ENCODE results near the gene MBD3L2B. TPM values are rescaled to one million over a fixed set of nuclear protein-coding genes. Genes with fewer than 3 reads are reported as not detected.

MBD3L2B gene
- total and polyA plus RNA-seq, 2 experiments from 2014 or later, result not detected

DNA sequence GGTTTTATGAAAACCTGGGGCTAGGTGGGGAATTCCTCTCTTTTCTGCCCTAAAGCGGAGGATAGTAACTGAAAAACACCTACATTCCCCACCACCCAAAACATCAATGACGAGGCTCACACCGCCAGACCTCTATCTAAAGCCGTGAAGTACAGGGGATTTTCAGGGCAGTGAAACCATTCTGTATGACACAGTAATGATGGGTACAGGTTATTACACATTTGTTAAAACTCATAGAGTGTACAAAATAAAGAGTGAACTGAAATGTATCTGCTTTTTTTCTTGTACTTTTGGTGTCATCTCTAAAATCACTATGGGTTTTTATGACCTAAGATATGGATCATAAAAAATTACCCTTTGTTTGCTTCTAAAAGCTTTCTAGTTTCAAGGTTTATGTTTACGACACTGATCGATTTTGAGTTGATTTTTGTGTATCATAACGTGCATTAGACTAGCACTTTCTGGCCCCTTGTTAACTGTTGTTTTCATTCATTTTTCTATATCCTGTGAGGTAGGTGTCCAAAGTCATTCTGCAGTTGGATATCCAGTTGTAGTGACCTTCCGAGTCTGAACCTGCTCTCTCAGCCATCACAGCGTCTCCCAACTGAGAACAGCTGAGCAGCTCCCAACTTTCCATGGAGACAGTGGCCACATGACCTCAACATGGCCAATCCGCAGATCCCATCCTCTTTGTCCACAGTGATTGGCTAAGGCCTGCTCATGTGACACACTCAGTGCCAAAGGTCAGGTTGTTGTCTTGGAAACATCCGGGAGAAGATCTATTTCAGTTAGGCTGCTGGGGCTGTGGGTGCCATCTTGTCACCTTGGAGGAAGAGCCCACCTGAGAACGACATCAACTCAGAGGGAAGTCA lies 10.3 kb downstream of the MBD3L2B start:
- H3K27ac Mint-ChIP-seq, result no peak overlapping the region
- peaks cover 2% of the 10 kb centered on the region for H3K27me3 Mint-ChIP-seq (ENCODE audit: insufficient read depth, low read depth, poor library complexity)
- H3F3A ChIP-seq (replicated peaks; ENCODE audit: low read depth), result no peaks in the 10 kb centered on the region
- no peak for ATAC-seq
- no peaks in the 10 kb centered on the region for H4K20me1 ChIP-seq (replicated peaks; ENCODE audit: insufficient read depth)
- no peaks in the 10 kb centered on the region for H3K4me1 Mint-ChIP-seq
- no peak for DNase-seq (ENCODE audit: low spot score)
- H3K4me3 ChIP-seq, result no peak overlapping the region
- no peaks in the 10 kb centered on the region for H3K4me1 ChIP-seq (ENCODE audit: insufficient read depth)
- H3K27me3 ChIP-seq (ENCODE audit: insufficient read depth), result no peaks in the 10 kb centered on the region
- H2AFZ ChIP-seq, result no peak overlapping the region
- no peak for TF ChIP-seq ZNF331 (CRISPR knock-in tag; IDR thresholded peaks at IDR 0.05; ENCODE audit: low read depth)
- no peaks in the 10 kb centered on the region for H3K79me2 ChIP-seq (replicated peaks; ENCODE audit: insufficient read depth)
- no peak overlapping the region for H3K27ac ChIP-seq (ENCODE audit: low read depth)
- no peak overlapping the region for H3K4me3 Mint-ChIP-seq
- H3K36me3 Mint-ChIP-seq (ENCODE audit: low read depth), result peaks cover 31% of the 10 kb centered on the region; the same call in 2 of the 3 replicates
- H3K4me2 ChIP-seq, result no peak overlapping the region
- H3K9me3 Mint-ChIP-seq, result peaks cover 89% of the 10 kb centered on the region
- no peaks in the 10 kb centered on the region for H3K36me3 ChIP-seq (ENCODE audit: insufficient read depth)
- no peaks in the 10 kb centered on the region for H3K9me2 ChIP-seq (ENCODE audit: insufficient read depth)

DNA sequence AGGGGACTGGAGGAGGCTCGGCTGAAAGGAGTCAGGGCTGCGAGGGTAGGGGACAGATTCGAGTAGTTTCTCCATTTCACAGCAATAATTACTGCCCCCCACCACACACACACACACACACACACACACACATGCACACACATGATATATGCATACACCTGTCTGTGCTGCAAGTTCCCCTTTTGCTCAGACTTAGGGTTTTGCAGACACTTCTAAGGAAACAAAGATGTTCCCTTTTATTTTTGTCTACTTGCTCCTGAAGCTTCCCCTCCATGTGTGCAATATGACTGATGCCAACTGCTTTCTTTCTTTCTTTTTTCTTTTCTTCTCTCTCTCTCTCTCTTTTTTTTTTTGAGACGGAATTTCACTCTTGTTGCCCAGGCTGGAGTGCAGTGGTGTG lies 13.4 kb downstream of the MBD3L2B start:
- Histone ChIP-seq H3K9me2 (ENCODE audit: insufficient read depth) (no peaks in the 10 kb centered on the region), H3K4me1 (ENCODE audit: insufficient read depth) (no peaks in the 10 kb centered on the region), H3K27ac (ENCODE audit: low read depth) (no peak overlapping the region), H3K4me2 (no peak overlapping the region), H3K36me3 (ENCODE audit: insufficient read depth) (no peaks in the 10 kb centered on the region), H3K4me3 (no peak overlapping the region), H3F3A (replicated peaks; ENCODE audit: low read depth) (no peaks in the 10 kb centered on the region), H3K79me2 (replicated peaks; ENCODE audit: insufficient read depth) (no peaks in the 10 kb centered on the region), H2AFZ (no peak overlapping the region), H3K27me3 (ENCODE audit: insufficient read depth) (no peaks in the 10 kb centered on the region), H4K20me1 (replicated peaks; ENCODE audit: insufficient read depth) (no peaks in the 10 kb centered on the region)
- Mint-ChIP-seq H3K27ac (no peak overlapping the region), H3K27me3 (ENCODE audit: insufficient read depth, low read depth, poor library complexity) (peaks cover 4% of the 10 kb centered on the region), H3K4me1 (no peaks in the 10 kb centered on the region), H3K36me3 (ENCODE audit: low read depth) (peaks cover 29% of the 10 kb centered on the region; the same call in 2 of the 3 replicates), H3K9me3 (peaks cover 88% of the 10 kb centered on the region), H3K4me3 (no peak overlapping the region)
- no peak for TF ChIP-seq POLR2AphosphoS5 (IDR thresholded peaks at IDR 0.05; ENCODE audit: low read depth)
- no peak for TF ChIP-seq JUNB (IDR thresholded peaks at IDR 0.05; ENCODE audit: unreplicated experiment)
- no peak for TF ChIP-seq CREB1 (CRISPR knock-in tag; IDR thresholded peaks at IDR 0.05; ENCODE audit: low read depth)
- TF ChIP-seq EZH2phosphoT487 (IDR thresholded peaks at IDR 0.05; ENCODE audit: unreplicated experiment), result no peak
- no peak for TF ChIP-seq EZH2 (IDR thresholded peaks at IDR 0.05; ENCODE audit: low read depth, unreplicated experiment)
- TF ChIP-seq NANOG (IDR thresholded peaks at IDR 0.05; ENCODE audit: borderline replicate concordance), result no peak
- TF ChIP-seq ZNF331 (CRISPR knock-in tag; IDR thresholded peaks at IDR 0.05; ENCODE audit: low read depth), result no peak
- TF ChIP-seq, protein P1, sequence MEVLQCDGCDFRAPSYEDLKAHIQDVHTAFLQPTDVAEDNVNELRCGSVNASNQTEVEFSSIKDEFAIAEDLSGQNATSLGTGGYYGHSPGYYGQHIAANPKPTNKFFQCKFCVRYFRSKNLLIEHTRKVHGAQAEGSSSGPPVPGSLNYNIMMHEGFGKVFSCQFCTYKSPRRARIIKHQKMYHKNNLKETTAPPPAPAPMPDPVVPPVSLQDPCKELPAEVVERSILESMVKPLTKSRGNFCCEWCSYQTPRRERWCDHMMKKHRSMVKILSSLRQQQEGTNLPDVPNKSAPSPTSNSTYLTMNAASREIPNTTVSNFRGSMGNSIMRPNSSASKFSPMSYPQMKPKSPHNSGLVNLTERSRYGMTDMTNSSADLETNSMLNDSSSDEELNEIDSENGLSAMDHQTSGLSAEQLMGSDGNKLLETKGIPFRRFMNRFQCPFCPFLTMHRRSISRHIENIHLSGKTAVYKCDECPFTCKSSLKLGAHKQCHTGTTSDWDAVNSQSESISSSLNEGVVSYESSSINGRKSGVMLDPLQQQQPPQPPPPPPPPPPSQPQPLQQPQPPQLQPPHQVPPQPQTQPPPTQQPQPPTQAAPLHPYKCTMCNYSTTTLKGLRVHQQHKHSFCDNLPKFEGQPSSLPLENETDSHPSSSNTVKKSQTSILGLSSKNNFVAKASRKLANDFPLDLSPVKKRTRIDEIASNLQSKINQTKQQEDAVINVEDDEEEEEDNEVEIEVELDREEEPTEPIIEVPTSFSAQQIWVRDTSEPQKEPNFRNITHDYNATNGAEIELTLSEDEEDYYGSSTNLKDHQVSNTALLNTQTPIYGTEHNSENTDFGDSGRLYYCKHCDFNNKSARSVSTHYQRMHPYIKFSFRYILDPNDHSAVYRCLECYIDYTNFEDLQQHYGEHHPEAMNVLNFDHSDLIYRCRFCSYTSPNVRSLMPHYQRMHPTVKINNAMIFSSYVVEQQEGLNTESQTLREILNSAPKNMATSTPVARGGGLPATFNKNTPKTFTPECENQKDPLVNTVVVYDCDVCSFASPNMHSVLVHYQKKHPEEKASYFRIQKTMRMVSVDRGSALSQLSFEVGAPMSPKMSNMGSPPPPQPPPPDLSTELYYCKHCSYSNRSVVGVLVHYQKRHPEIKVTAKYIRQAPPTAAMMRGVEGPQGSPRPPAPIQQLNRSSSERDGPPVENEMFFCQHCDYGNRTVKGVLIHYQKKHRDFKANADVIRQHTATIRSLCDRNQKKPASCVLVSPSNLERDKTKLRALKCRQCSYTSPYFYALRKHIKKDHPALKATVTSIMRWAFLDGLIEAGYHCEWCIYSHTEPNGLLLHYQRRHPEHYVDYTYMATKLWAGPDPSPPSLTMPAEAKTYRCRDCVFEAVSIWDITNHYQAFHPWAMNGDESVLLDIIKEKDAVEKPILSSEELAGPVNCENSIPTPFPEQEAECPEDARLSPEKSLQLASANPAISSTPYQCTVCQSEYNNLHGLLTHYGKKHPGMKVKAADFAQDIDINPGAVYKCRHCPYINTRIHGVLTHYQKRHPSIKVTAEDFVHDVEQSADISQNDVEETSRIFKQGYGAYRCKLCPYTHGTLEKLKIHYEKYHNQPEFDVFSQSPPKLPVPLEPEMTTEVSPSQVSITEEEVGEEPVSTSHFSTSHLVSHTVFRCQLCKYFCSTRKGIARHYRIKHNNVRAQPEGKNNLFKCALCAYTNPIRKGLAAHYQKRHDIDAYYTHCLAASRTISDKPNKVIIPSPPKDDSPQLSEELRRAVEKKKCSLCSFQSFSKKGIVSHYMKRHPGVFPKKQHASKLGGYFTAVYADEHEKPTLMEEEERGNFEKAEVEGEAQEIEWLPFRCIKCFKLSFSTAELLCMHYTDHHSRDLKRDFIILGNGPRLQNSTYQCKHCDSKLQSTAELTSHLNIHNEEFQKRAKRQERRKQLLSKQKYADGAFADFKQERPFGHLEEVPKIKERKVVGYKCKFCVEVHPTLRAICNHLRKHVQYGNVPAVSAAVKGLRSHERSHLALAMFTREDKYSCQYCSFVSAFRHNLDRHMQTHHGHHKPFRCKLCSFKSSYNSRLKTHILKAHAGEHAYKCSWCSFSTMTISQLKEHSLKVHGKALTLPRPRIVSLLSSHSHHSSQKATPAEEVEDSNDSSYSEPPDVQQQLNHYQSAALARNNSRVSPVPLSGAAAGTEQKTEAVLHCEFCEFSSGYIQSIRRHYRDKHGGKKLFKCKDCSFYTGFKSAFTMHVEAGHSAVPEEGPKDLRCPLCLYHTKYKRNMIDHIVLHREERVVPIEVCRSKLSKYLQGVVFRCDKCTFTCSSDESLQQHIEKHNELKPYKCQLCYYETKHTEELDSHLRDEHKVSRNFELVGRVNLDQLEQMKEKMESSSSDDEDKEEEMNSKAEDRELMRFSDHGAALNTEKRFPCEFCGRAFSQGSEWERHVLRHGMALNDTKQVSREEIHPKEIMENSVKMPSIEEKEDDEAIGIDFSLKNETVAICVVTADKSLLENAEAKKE (CRISPR knock-in tag; IDR thresholded peaks at IDR 0.05), result no peak
- TF ChIP-seq, protein P2, sequence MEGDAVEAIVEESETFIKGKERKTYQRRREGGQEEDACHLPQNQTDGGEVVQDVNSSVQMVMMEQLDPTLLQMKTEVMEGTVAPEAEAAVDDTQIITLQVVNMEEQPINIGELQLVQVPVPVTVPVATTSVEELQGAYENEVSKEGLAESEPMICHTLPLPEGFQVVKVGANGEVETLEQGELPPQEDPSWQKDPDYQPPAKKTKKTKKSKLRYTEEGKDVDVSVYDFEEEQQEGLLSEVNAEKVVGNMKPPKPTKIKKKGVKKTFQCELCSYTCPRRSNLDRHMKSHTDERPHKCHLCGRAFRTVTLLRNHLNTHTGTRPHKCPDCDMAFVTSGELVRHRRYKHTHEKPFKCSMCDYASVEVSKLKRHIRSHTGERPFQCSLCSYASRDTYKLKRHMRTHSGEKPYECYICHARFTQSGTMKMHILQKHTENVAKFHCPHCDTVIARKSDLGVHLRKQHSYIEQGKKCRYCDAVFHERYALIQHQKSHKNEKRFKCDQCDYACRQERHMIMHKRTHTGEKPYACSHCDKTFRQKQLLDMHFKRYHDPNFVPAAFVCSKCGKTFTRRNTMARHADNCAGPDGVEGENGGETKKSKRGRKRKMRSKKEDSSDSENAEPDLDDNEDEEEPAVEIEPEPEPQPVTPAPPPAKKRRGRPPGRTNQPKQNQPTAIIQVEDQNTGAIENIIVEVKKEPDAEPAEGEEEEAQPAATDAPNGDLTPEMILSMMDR (conservative IDR thresholded peaks at IDR 0.05; ENCODE audit: low read depth in 2 of 2), result no peak
- no peak for TF ChIP-seq STAT1 (IDR thresholded peaks at IDR 0.05; ENCODE audit: unreplicated experiment)
- ATAC-seq (no peak), DNase-seq (ENCODE audit: low spot score) (no peak)
